B cell (primary cell): ENCODE results near the gene CEACAM1. TPM values are rescaled to one million over a fixed set of nuclear protein-coding genes. Genes with fewer than 3 reads are reported as not detected.
"Not testable (repeated sequence)": the region's sequence is repeated elsewhere in the genome, so short reads cannot be mapped to it uniquely, and the experiment has no call there.

Source experiments
- ATAC-seq: fragments of 200-7000 bp; cut with Tn5 transposase; one replicate; pipeline ENCODE4 v1.10.0; 2021; ENCODE audit warnings: low read depth, mild to moderate bottlenecking, moderate number of reproducible peaks, moderate library complexity
- CTCF ChIA-PET: fragments of 350-600 bp; sonication (Branson Sonifier 250); formaldehyde crosslinking; loops from one replicate; lab custom pipeline; 2021; ENCODE audit warnings: antibody characterized with exemption, inconsistent platforms; lab: Charles Lee
- POLR2A ChIA-PET: fragments of 350-600 bp; sonication (Branson Sonifier 250); formaldehyde crosslinking; loops from one replicate; lab custom pipeline; 2021; ENCODE audit warnings: antibody characterized with exemption; lab: Charles Lee
- DNase-seq: peaks from one replicate; pipeline ENCODE4 v3.0.0; 2013
- H2AFZ ChIP-seq: 2 replicates; pipeline ENCODE4 v1.6.1; 2012; ENCODE audit warnings: mild to moderate bottlenecking, low read depth, low read length; ENCODE audit not compliant: insufficient read depth, poor library complexity, severe bottlenecking
- H3K27ac ChIP-seq, 2 donors: 1 replicate in 1 of 2; 2 replicates in 1 of 2; pipeline ENCODE4 v1.5.1; 2012 to 2013; ENCODE audit warnings: low read length in 2 of 2, mild to moderate bottlenecking in 2 of 2, moderate library complexity in 1 of 2
- H3K27me3 ChIP-seq, 4 experiments: fragments of 200-600 bp in 1 of 4; sonication (generic) in 1 of 4; replicated peaks in 1 of 4; 1 replicate in 2 of 4; 2 replicates in 2 of 4; pipeline versions ENCODE4 v1.6.1 to v1.7.0; 2013 to 2016; ENCODE audit warnings: low read length in 3 of 4, mild to moderate bottlenecking in 2 of 4, mixed read lengths in 1 of 4, moderate library complexity in 1 of 4; ENCODE audit not compliant: insufficient read depth in 4 of 4, control insufficient read depth in 3 of 4; ENCODE audit errors: control extremely low read depth in 1 of 4
- H3K36me3 ChIP-seq, 2 experiments: replicated peaks in 1 of 2; 1 replicate in 1 of 2; 2 replicates in 1 of 2; pipeline versions ENCODE4 v1.6.1 to v1.7.1; 2013; ENCODE audit warnings: low read length in 1 of 2; ENCODE audit not compliant: insufficient read depth in 2 of 2, control insufficient read depth in 1 of 2; ENCODE audit errors: control extremely low read depth in 1 of 2, extremely low read depth in 1 of 2
- H3K4me1 ChIP-seq, 2 donors: fragments of 200-600 bp in 1 of 2; sonication (generic) in 1 of 2; 1 replicate in 1 of 2; 2 replicates in 1 of 2; pipeline versions ENCODE4 v1.5.1 to v1.6.1; 2013 to 2017; ENCODE audit warnings: low read length in 2 of 2; ENCODE audit not compliant: control insufficient read depth in 2 of 2, insufficient read depth in 2 of 2
- H3K4me2 ChIP-seq: replicated peaks from 2 replicates; pipeline ENCODE3; 2012; ENCODE audit warnings: mild to moderate bottlenecking, low read depth, low read length; ENCODE audit not compliant: poor library complexity, severe bottlenecking
- H3K4me3 ChIP-seq, 5 experiments: fragments of 200-600 bp in 1 of 5; sonication (generic) in 1 of 5; 1 replicate in 3 of 5; 2 replicates in 2 of 5; pipeline versions ENCODE4 v1.5.1 to v1.7.0; 2011 to 2016; ENCODE audit warnings: low read length in 4 of 5, mild to moderate bottlenecking in 4 of 5, low read depth in 2 of 5, control low read depth in 1 of 5, moderate library complexity in 1 of 5; ENCODE audit not compliant: insufficient read depth in 1 of 5; ENCODE audit errors: control extremely low read depth in 1 of 5, extremely low read depth in 1 of 5
- H3K79me2 ChIP-seq: fragments of 200-600 bp; sonication (generic); one replicate; pipeline ENCODE4 v1.6.0; 2016; ENCODE audit warnings: low read length; ENCODE audit not compliant: control insufficient read depth, insufficient read depth
- H3K9ac ChIP-seq: fragments of 200-600 bp; sonication (generic); 2 replicates; pipeline ENCODE4 v1.6.1; 2017; ENCODE audit warnings: mild to moderate bottlenecking, low read length, moderate library complexity
- H3K9me3 ChIP-seq, 3 donors: one replicate each; pipeline versions ENCODE4 v1.6.1 to v1.7.1; 2013; ENCODE audit warnings: low read length in 2 of 3; ENCODE audit not compliant: control insufficient read depth in 2 of 3, insufficient read depth in 1 of 3; ENCODE audit errors: control extremely low read depth in 1 of 3
- H4K20me1 ChIP-seq: 2 replicates; pipeline ENCODE4 v1.6.0; 2012; ENCODE audit warnings: mild to moderate bottlenecking, low read length; ENCODE audit not compliant: insufficient read depth, control insufficient read depth, poor library complexity, severe bottlenecking
- H3K27ac Mint-ChIP-seq: one replicate; pipeline ENCODE4 v1.8.0; 2021; ENCODE audit warnings: mixed read lengths
- H3K27me3 Mint-ChIP-seq: one replicate; pipeline ENCODE4 v1.8.0; 2021; ENCODE audit warnings: mixed read lengths
- H3K4me1 Mint-ChIP-seq: one replicate; pipeline ENCODE4 v1.8.0; 2021; ENCODE audit warnings: mixed read lengths
- H3K4me3 Mint-ChIP-seq: one replicate; pipeline ENCODE4 v1.8.0; 2021; ENCODE audit warnings: mixed read lengths
- H3K9me3 Mint-ChIP-seq: one replicate; pipeline ENCODE4 v1.8.0; 2022; ENCODE audit warnings: mixed read lengths; ENCODE audit not compliant: insufficient read depth
- CTCF ChIP-seq: fragments of 200-600 bp; IDR thresholded peaks from one replicate; pipeline ENCODE4 v1.8.0; 2022; ENCODE audit warnings: antibody characterized with exemption, mild to moderate bottlenecking
- EZH2 ChIP-seq: IDR thresholded peaks from 2 replicates; pipeline ENCODE4 v1.6.1; 2012; ENCODE audit warnings: borderline replicate concordance, low read depth, mild to moderate bottlenecking, moderate library complexity, low read length; ENCODE audit not compliant: insufficient read depth, poor library complexity, severe bottlenecking
- WGBS: methylation state at CpG from one replicate; pipeline ENCODE4 v1.1.5; 2013; ENCODE audit warnings: missing lambda C conversion rate; ENCODE audit not compliant: insufficient coverage; 5-methylcytosine and 5-hydroxymethylcytosine counted together
- intact Hi-C: fragments of 100-400 bp; cut with micrococcal nuclease; formaldehyde crosslinking; loops from one replicate; pipeline ENCODE4 v1.10.0; 2022
- polyA plus RNA-seq: library from polyadenylated mRNA; depleted of rRNA; stranded (reverse); fragments of >200 nt; gene quantifications from 2 replicates; pipeline ENCODE4 v1.2.3, GENCODE V29; 2012
- total RNA-seq, 2 donors: library from RNA; stranded (reverse); fragments of 120-200 nt in 1 of 2; gene quantifications; 1 replicate in 1 of 2; 2 replicates in 1 of 2; pipeline versions ENCODE4 v1.2.3 to v1.2.4, GENCODE V29; 2013 to 2022

CEACAM1 gene
- total and polyA plus RNA-seq, 2 donors (not counting 1 experiment from before 2014, with no cell fraction given), result 8.8 to 14.6 TPM

GRCh38 chr19:42558450-42559150 lies 30.3 kb upstream of the CEACAM1 start:
- H3K4me3 Mint-ChIP-seq, result no peak overlapping the region
- Histone ChIP-seq H3K36me3 (no peaks in the 10 kb centered on the region), H3K9me3 (no peaks in the 10 kb centered on the region), H3K4me1 (peaks cover 18 to 19% of the 10 kb centered on the region in 2 donors), H3K79me2 (no peaks in the 10 kb centered on the region), H3K4me2 (no peak overlapping the region), H3K27ac (no peak overlapping the region), H3K4me3 (no peak overlapping the region), H3K27me3 (peaks cover 0 to 20% (median 0%) of the 10 kb centered on the region in 4 experiments), H2AFZ (no peak overlapping the region), H4K20me1 (no peaks in the 10 kb centered on the region), H3K9ac (no peak overlapping the region)
- 68% methylated on average over 3 of the region's 7 CpGs for WGBS
- intact Hi-C loops, result no loop called here
- H3K27ac Mint-ChIP-seq, result no peak overlapping the region
- ChIA-PET POLR2A (no interaction called here), CTCF (interaction anchor here (0.6 to 1.2 kb wide), 2 partner anchors 38 to 1896 kb away, joined by 3 read pairs; no protein-coding TSS in a partner anchor)
- peaks cover 46% of the 10 kb centered on the region for H3K27me3 Mint-ChIP-seq
- no peak for TF ChIP-seq EZH2
- no peak for TF ChIP-seq CTCF
- H3K4me1 Mint-ChIP-seq, result peaks cover 20% of the 10 kb centered on the region
- no peak for DNase-seq
- ATAC-seq, result no peak
- H3K9me3 Mint-ChIP-seq, result no peaks in the 10 kb centered on the region

DNA sequence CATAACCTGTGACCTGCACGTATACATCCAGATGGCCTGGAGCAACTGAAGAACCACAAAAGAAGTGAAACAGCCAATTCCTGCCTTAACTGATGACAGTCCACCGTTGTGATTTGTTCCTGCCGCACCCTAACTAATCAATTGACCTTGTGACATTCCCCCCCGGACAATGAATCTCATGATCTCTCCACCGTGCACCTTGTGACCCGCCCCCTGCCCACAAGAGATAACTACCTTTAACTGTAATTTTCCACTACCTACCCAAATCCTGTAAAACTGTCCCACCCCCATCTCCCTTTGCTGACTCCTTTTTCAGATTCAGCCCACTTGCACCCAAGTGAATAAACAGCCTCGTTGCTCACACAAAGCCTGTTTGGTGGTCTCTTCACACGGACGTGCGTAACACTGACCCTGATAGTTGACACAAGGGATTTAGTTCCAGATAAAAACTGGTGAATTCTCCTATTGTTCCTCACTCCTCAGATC lies 29.1 kb upstream of the CEACAM1 start:
- H4K20me1 ChIP-seq, H3K36me3 ChIP-seq, H3K27ac Mint-ChIP-seq, ATAC-seq, H3K4me2 ChIP-seq, H2AFZ ChIP-seq, intact Hi-C loops, H3K9ac ChIP-seq, H3K27ac ChIP-seq, H3K79me2 ChIP-seq, POLR2A ChIA-PET, H3K9me3 Mint-ChIP-seq, DNase-seq, H3K9me3 ChIP-seq, H3K4me3 ChIP-seq: not testable (repeated sequence)
- H3K4me3 Mint-ChIP-seq, result peak overlapping the region; percentile 4
- peaks cover 26% of the 10 kb centered on the region for H3K4me1 Mint-ChIP-seq
- CTCF ChIA-PET, result interaction anchor here (1.0 kb wide), 1 partner anchor 108 kb away, joined by 3 read pairs; no protein-coding TSS in a partner anchor
- Histone ChIP-seq H3K27me3 (peaks cover 0 to 21% (median 0%) of the 10 kb centered on the region in 4 experiments), H3K4me1 (peaks cover 25 to 26% of the 10 kb centered on the region in 2 donors)
- WGBS, result 87% methylated on average over 10 of the region's 10 CpGs
- peaks cover 41% of the 10 kb centered on the region for H3K27me3 Mint-ChIP-seq
